Neutrophil (primary cell): ENCODE measurements around the gene ZNF138.
"Not testable (repeated sequence)": the region's sequence is repeated elsewhere in the genome, so short reads cannot be mapped to it uniquely, and the experiment has no call there.

Source experiments
- H3K27ac ChIP-seq: fragments of 200-600 bp; sonication (generic); 2 replicates; pipeline ENCODE4 v1.5.1; 2016; ENCODE audit warnings: mild to moderate bottlenecking, moderate library complexity
- H3K27me3 ChIP-seq: fragments of 200-600 bp; sonication (generic); 2 replicates; pipeline ENCODE4 v1.6.0; 2016; ENCODE audit warnings: mild to moderate bottlenecking
- H3K36me3 ChIP-seq: fragments of 200-600 bp; sonication (generic); 2 replicates; pipeline ENCODE4 v1.5.1; 2017
- H3K4me1 ChIP-seq, 2 experiments: fragments of 200-600 bp in 1 of 2; sonication (generic) in 1 of 2; 1 replicate in 1 of 2; 2 replicates in 1 of 2; pipeline versions ENCODE4 v1.5.1 to v1.6.1; 2013 to 2016; ENCODE audit warnings: low read depth in 1 of 2, low read length in 1 of 2, mild to moderate bottlenecking in 1 of 2, moderate library complexity in 1 of 2; ENCODE audit not compliant: control insufficient read depth in 1 of 2, insufficient read depth in 1 of 2
- H3K4me3 ChIP-seq, 2 experiments: fragments of 200-600 bp in 1 of 2; sonication (generic) in 1 of 2; 1 replicate in 1 of 2; 2 replicates in 1 of 2; pipeline ENCODE4 v1.5.1; 2013 to 2016; ENCODE audit warnings: low read depth in 1 of 2, low read length in 1 of 2, mild to moderate bottlenecking in 1 of 2, moderate library complexity in 1 of 2
- H3K9me3 ChIP-seq: fragments of 200-600 bp; sonication (generic); 2 replicates; pipeline ENCODE4 v1.5.1; 2016
- CTCF ChIP-seq: fragments of 200-600 bp; sonication (generic); IDR thresholded peaks from 2 replicates; pipeline ENCODE4 v1.5.1; 2016; ENCODE audit warnings: antibody characterized with exemption

Gene ZNF138

GRCh38 chr7:64793106-64793755 is 997 bp upstream of the ZNF138 start:
- TF ChIP-seq CTCF: no peak
- no peak overlapping the region for H3K4me3 ChIP-seq
- no peak overlapping the region for H3K27ac ChIP-seq
- H3K4me1 ChIP-seq: peaks cover 6 to 10% of the 10 kb centered on the region in 2 experiments
- no peaks in the 10 kb centered on the region for H3K27me3 ChIP-seq
- H3K36me3 ChIP-seq: no peaks in the 10 kb centered on the region
- H3K9me3 ChIP-seq: no peaks in the 10 kb centered on the region

GRCh38 chr7:64795176-64795575 is 948 bp downstream of the ZNF138 start:
- peaks cover 8% of the 10 kb centered on the region for H3K36me3 ChIP-seq
- peaks cover 6 to 10% of the 10 kb centered on the region in 2 experiments for H3K4me1 ChIP-seq
- TF ChIP-seq CTCF: no peak
- no peaks in the 10 kb centered on the region for H3K9me3 ChIP-seq
- peak overlapping the region in 1 of 2 experiments; percentile 81 for H3K4me3 ChIP-seq
- no peaks in the 10 kb centered on the region for H3K27me3 ChIP-seq
- H3K27ac ChIP-seq: no peak overlapping the region

GRCh38 chr7:64799169-64799568 is 4.9 kb downstream of the ZNF138 start:
- H3K27ac ChIP-seq, H3K4me1 ChIP-seq, H3K4me3 ChIP-seq, H3K9me3 ChIP-seq, H3K27me3 ChIP-seq: not testable (repeated sequence)
- H3K36me3 ChIP-seq: peaks cover 19% of the 10 kb centered on the region

GRCh38 chr7:64802699-64803098 is 8.5 kb downstream of the ZNF138 start:
- H3K27me3 ChIP-seq: no peaks in the 10 kb centered on the region
- peaks cover 6% of the 10 kb centered on the region for H3K9me3 ChIP-seq
- TF ChIP-seq CTCF: no peak
- no peak overlapping the region for H3K4me3 ChIP-seq
- H3K27ac ChIP-seq: no peak overlapping the region
- peaks cover 19% of the 10 kb centered on the region for H3K36me3 ChIP-seq
- no peaks in the 10 kb centered on the region for H3K4me1 ChIP-seq

GRCh38 chr7:64807731-64808365 is 13.6 kb downstream of the ZNF138 start:
- Histone ChIP-seq H3K36me3 (no peaks in the 10 kb centered on the region), H3K27me3 (no peaks in the 10 kb centered on the region), H3K9me3 (no peaks in the 10 kb centered on the region), H3K4me3 (no peak overlapping the region), H3K4me1 (no peaks in the 10 kb centered on the region), H3K27ac (no peak overlapping the region)
- TF ChIP-seq CTCF: no peak

- Histone ChIP-seq H3K9me3 (no peaks in the 10 kb centered on the region), H3K27ac (no peak overlapping the region), H3K27me3 (no peaks in the 10 kb centered on the region), H3K4me3 (no peak overlapping the region), H3K36me3 (no peaks in the 10 kb centered on the region), H3K4me1 (no peaks in the 10 kb centered on the region)
- TF ChIP-seq CTCF: no peak
Observed at GRCh38 chr7:64811767-64812166, 17.5 kb downstream of the ZNF138 start.
